ENCODE measurements around the gene PTPRN2.

PTPRN2 gene

DNA sequence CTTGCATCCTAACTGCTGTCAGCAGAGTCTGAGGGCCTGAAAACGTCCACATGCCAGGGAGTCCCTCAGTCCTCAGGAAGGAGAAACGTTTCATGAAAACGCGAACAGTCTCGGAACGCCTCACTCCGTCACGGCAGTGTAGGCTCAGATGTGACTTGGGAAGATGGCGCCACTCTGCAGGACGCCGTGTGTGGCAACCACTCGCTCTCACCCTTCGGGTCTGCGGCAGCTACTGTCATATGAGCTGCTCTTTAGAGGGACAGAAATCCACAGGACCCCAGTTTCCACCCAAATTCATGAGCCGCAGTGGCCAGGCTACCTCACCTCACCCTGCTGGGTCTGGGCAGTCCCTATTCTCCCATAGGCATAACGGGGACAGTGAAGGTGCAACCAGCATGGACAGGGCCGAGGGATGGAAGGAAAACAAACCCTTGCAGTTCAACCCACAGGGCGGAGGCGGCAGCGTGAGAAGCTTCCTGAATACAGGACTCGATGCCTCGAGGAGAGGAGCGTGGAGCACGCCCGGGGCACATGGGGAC is 812.5 kb downstream of the PTPRN2 start:
- TF ChIP-seq, protein P1, sequence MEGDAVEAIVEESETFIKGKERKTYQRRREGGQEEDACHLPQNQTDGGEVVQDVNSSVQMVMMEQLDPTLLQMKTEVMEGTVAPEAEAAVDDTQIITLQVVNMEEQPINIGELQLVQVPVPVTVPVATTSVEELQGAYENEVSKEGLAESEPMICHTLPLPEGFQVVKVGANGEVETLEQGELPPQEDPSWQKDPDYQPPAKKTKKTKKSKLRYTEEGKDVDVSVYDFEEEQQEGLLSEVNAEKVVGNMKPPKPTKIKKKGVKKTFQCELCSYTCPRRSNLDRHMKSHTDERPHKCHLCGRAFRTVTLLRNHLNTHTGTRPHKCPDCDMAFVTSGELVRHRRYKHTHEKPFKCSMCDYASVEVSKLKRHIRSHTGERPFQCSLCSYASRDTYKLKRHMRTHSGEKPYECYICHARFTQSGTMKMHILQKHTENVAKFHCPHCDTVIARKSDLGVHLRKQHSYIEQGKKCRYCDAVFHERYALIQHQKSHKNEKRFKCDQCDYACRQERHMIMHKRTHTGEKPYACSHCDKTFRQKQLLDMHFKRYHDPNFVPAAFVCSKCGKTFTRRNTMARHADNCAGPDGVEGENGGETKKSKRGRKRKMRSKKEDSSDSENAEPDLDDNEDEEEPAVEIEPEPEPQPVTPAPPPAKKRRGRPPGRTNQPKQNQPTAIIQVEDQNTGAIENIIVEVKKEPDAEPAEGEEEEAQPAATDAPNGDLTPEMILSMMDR (IDR thresholded peaks at IDR 0.05; ENCODE audit: insufficient read depth, missing control alignments): no peak
- FAIRE-seq: no peak

DNA sequence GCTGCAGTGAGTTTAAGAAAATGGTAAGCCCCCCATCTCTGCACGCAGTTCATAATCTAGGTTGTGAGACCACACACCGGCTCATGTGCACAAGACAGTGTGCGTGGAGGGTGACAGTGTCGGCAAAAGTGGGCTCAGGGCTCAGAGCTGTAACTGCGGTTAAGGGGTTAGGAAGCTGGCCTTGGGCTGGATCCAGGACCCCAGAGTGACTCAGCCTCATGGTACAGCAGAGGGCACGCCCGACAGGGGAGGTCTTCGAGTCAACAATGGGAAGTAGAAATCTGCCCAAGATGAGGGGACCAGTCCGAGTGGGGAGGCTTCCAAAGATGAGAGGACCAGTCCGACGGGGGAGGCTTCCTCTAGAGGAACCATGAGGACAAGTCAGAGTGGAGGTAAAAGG is 813.1 kb downstream of the PTPRN2 start:
- no peak for FAIRE-seq
- TF ChIP-seq, protein P1 (IDR thresholded peaks at IDR 0.05; ENCODE audit: insufficient read depth, missing control alignments): no peak
- DNase-seq (ENCODE audit: insufficient read length, low spot score): no peak

More for the DNA sequence above, 812.5 kb downstream of the PTPRN2 start:
- DNase-seq (ENCODE audit: insufficient read length, low spot score): no peak

DNA sequence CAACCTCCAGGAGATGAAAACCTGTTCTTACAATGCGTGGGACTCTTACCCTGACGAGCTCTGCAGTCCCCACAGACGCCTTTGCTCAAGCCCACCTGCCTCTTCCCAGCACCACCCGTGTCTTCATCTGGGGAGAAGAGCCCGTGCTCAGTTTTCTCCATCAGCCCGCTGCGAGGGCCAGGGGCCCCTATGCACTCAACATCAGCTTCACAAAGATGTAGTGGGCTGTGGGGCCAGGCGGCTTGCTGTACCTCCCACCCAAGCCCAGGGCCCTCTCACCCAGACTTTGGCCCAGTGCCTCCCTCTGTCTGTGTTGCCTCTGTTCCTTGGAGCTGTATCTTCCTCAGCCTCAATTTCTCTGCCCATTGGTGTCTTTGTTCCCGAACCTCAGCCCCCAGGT is 814.3 kb downstream of the PTPRN2 start:
- DNase-seq (ENCODE audit: insufficient read length, low spot score) (no peak), FAIRE-seq (no peak)
- TF ChIP-seq, protein P1 (IDR thresholded peaks at IDR 0.05; ENCODE audit: insufficient read depth, missing control alignments): no peak

DNA sequence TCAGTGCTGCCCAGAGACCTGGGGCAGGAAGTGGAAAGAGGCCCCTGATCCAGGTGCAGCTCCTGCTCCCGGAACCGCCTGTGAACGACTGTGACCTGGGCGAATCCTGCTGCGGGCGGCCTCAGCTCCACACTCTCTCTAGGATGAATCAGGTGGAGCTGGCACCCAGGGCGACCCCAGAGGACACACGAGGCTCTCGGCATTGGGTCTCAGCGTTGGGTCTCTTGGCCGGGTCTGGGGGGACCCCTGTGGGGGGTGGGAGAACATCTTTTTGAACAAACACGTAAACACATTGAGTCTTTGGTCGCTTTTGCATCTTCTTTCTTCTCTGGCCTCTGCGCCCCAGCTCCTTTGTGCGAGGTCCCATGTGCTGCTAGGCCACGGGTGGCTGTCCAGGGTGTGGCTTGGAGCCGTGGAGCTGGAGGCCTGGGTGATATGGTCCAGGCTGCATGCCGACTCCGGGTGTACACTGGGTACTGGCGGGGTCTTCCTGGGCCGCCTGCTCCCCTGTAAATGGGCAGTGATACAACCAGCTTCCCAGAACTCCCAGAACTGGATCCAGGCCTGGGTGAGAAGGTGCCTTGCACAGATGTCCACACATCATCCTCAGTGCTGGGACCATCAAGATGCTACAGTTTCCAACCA is 815.0 kb downstream of the PTPRN2 start:
- DNase-seq (ENCODE audit: insufficient read length, low spot score): no peak

DNA sequence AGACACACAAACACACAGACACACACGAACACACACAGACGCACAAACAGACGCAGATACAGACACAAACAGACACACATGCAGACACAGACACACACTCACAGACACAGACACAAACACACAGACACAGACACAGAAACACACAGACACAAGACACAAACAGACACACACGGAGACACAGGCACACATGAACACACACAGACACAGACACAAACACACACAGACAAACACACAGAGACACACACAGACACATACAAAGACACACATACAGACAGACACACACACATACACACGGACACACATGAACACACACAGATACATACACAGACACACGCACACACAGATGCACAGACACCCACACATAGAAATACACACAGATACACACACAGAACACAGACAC is 815.9 kb downstream of the PTPRN2 start:
- FAIRE-seq (no peak), DNase-seq (ENCODE audit: insufficient read length, low spot score) (no peak)
- TF ChIP-seq, protein P1 (IDR thresholded peaks at IDR 0.05; ENCODE audit: insufficient read depth, missing control alignments): no peak

More for the DNA sequence above, 815.0 kb downstream of the PTPRN2 start:
- no peak for FAIRE-seq
- TF ChIP-seq, protein P1 (IDR thresholded peaks at IDR 0.05; ENCODE audit: insufficient read depth, missing control alignments): no peak

DNA sequence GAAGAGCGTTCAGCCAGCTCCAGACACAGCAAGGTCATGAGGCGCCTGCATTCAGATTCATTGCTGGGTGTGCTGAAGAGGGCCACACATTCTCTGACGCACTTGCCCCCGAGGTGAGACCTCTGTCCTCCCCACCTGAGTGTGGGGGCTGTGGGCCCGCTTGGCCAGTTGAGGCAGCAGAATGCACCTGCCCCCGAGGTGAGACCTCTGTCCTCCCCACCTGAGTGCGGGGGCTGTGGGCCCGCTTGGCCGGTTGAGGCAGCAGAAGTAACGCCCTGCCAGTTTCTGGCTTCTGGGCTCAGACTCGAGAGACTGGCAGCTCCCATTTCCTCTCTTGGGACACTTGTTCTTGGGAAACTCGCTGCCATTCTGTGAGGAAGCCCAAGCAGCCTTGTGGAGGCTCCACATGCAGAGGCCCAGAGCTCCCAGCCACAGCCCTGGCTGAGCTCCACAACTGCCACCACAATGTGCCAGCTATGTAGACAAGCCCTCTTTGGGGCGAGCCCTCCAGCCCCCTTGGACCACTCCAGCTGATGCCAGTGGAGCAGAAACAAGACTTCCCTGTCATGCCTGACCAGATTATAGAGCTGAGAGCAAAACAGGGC is 816.8 kb downstream of the PTPRN2 start:
- FAIRE-seq: no peak
- TF ChIP-seq, protein P1 (IDR thresholded peaks at IDR 0.05; ENCODE audit: insufficient read depth, missing control alignments): no peak

More for the DNA sequence above, 816.8 kb downstream of the PTPRN2 start:
- no peak for DNase-seq (ENCODE audit: insufficient read length, low spot score)
